GOT3 (cell line): ENCODE results near the gene ART1.

Source experiments
- DNase-seq: peaks from one replicate; lab custom pipeline; 2025; ENCODE audit warnings: mixed read lengths; lab: John Stamatoyannopoulos, UW

Gene ART1

DNA sequence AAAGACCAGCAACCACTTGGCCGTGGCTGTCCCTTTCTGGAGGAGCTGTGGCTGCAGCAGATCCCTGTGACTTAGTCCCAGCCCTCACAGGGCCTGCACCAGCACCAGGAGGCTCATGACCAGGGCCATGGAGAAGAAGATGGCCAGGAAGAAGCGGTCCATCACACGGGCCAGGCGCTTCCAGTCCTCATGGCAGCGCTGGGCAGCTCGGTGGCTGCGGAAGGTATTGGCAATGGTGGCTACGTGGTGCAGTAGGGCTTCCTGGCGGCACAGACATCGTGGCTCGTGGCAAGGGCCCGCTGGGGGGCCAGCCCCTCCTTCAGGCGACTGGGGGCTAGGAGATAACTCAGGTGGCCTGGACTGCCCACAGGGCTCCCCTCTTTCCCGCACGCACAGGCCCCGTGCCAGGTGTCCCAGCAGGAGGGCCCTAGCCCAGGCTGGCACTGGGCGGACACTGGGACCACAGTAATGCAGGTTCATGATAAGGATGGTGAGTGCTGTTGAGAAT lies 21.1 kb downstream of the ART1 start:
- DNase-seq = no peak

- DNase-seq = no peak
Observed at GRCh38 chr11:3667149-3668035, 22.5 kb downstream of the ART1 start.

- DNase-seq = no peak
Observed at GRCh38 chr11:3669128-3669527, 24.2 kb downstream of the ART1 start.

DNA sequence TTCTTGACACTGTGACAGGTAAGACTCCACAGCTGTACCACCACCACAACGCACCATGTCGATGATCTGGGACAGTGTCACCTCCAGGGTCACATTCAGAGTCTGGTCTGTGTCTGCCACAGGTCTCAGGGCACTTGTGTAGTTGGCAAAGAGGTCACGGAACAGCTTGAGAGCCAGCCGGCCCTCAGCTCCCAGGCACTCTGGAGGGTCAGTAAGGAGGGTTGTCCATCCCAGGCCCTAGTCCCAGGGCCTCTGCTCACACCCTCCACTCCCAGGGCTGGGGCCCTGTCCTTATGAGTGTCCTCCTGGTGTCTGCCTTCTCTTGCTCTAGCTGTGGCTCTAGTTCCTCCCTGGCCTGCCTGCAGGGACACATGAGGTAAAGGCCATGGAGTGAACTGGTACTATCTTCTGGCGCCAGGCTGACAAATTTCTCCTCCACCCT lies 24.8 kb downstream of the ART1 start:
- no peak for DNase-seq

GRCh38 chr11:3671334-3672254 lies 26.7 kb downstream of the ART1 start, which contains the start of gene CHRNA10:
Gene CHRNA10, minus strand, starts transcription at chr11:3671384. Its CDS starts 72 bp downstream, at chr11:3671312.
- DNase-seq = no peak

DNA sequence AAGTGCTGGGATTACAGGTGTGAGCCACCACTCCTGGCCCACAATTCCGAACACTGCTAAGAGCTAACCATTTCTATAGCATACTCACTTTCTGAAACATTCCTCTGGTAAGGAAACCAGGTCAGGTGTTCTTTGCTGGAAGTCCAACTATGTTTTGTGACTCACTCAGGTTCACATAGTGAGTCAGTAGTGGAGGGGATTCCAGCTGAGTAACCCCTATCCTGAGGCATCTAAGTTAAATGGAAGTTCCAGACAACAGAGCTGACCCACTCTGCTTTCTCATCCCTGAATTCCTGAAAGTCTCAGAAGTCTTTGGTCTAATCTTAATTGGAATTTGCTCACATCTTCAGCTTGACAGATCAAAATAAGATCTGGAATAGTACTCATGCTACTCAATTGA lies 29.3 kb downstream of the ART1 start:
- no peak for DNase-seq

DNA sequence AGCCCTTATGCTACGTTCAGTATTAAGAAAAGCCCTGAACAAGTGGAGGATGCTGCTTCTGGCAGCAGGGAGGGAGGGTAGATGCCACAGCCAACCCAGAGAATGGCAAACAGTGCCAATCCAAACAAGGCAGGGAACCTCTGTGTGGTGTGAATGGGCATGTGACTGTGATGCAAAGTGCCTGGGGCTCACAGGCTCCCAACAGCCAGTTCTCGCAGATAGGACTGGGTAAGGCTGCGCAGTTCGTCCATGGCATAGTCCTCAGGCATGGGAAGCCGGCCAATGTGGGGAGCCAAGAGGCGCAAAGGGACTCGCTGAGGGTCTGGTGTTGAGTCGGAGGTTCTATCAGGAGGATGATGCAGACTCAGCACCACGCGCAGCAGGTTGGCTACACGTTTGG lies 31.0 kb downstream of the ART1 start:
- no peak for DNase-seq

- no peak for DNase-seq
Observed at GRCh38 chr11:3679077-3679476, 34.1 kb downstream of the ART1 start.

DNA sequence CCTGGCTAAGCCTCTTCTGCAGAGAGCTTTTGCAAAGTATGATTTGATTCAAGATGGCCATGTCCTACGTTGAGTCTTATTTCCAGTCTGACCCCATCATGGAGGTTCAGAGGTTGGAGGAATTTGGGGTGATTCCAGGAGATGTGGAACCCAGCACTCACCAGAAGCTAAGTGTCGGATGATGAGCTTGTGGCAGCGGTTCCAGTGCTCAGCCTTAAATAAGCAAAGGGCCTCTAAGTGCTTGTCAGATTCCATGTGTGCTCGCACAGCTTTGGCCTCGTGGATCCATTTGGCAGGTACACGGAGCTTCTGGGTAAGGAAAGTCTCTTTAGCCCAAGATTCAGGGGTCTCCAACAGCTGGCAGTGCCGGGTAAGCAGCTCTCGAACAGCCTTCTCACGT lies 38.1 kb downstream of the ART1 start:
- no peak for DNase-seq

DNA sequence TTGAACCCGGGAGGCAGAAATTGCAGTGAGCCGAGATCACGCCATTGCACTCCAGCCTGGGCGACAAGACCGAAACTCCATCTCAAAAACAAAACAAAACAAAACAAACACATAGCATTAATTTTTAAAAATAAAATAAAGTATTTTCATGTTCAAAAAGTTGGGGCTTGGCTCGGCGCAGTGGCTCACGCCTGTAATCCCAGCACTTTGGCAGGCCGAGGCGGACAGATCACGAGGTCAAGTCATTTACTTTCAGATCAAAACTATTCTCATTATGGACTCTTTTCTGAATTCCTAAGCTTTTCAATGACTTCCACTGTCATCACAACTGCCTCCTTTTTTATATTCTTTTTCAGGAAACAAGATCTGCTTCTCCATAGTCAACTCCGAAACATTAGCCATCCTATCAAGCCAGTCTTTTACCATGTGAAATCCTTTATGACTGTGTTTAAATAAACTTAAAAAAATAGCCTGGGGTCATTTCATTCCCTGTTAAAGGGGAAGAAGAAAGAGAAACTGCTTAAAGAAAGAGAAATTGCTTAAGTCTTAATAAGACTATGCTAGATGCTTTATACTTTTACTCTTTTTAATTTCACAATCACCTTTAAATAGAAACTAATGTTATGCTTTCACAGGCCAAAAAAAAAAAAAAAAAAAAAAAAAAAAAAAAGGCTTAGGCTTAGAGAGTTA lies 39.3 kb downstream of the ART1 start:
- DNase-seq = no peak

DNA sequence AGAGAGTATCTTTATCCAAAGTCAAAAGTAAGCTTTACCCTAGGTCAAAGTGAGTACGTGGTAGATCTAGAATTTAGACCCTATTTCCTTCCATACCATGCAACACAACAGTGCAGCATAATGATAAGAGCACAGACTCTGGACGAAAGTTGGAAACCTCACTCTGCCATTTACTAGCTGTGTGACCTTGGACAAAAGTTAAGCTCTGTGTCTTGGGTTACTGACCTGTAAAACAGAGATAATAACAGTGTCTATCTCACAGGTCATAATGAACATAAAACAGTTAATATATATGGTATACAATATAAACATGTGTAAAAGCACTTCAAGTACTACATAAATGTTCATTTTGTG lies 39.9 kb downstream of the ART1 start:
- DNase-seq = no peak

DNA sequence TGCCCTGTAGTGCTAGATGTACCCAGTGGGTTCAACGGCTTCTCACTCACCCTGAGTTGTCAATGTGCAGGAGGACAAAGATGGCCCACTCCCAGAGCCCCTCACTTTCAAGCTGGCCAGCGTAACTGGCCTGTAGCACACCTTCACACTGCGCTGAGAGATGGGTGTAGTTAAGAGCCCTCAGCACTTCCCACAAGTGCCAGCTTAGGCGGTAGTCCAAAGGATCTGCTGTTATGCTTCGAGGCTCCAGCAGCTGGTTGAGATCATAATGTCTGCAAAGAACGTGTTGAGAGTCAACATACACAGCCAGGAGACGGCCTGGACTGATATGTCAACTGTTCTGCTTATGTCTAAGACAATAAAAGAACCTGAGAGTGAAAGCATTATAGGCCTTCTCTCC lies 41.0 kb downstream of the ART1 start:
- no peak for DNase-seq

GRCh38 chr11:3686751-3687150 lies 41.8 kb downstream of the ART1 start:
- no peak for DNase-seq

GRCh38 chr11:3700410-3700809 lies 55.5 kb downstream of the ART1 start:
- DNase-seq = no peak

DNA sequence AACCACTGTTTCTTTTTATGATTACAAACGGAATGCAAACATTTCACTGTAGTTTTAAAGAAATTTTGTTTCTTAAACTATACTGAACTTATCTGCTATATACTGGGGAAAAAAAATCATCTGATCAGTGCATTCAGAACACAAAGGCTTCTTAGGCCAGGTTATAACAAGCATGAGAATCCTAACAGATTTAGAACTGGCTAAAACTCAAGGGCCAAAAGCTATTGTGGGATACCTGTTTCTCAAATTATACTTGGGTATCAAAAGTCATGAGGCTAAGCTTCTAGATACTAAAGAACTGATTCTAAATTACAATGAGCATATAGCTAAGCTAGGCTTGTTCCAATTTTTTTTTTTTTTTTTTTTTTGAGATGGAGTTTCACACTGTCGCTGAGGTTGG lies 56.0 kb downstream of the ART1 start:
- DNase-seq = no peak

GRCh38 chr11:3703383-3703782 lies 58.5 kb downstream of the ART1 start:
- no peak for DNase-seq

DNA sequence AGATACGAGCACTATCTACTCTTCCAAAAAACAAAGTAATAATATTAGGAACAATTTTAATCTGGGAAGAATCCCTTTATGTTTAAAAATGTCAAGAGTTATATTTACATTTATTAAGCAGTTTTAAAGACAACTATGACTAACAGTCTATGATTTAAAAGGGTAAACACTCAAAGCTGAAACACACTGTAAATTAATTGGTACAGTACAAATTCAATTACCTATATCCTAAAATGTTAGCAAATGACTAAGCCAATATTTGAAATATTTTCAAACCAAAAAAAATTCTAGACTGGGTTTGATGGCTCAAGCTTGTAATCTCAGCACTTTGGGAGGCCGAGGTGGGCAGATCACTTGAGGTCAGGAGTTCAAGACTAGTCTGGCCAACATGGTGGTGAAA lies 62.2 kb downstream of the ART1 start:
- DNase-seq = no peak

DNA sequence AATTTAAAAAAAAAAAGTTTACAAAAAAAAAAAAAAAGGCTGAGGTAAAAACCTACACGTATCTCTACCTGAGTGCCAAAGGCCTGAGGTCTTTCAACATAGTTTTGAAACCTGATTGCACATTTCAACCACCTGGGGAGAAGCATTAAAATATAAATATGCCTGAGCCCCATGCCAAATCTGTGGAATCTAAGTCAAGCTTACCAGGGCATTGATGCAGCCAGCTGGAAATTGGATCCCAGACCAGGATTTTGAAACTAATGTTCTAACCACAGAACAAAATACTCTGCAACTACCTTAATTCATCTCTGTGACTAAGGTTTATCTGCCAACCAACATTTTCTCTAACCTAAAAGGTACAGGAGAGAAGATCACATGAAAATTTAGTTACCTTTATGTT lies 65.0 kb downstream of the ART1 start:
- no peak for DNase-seq

DNA sequence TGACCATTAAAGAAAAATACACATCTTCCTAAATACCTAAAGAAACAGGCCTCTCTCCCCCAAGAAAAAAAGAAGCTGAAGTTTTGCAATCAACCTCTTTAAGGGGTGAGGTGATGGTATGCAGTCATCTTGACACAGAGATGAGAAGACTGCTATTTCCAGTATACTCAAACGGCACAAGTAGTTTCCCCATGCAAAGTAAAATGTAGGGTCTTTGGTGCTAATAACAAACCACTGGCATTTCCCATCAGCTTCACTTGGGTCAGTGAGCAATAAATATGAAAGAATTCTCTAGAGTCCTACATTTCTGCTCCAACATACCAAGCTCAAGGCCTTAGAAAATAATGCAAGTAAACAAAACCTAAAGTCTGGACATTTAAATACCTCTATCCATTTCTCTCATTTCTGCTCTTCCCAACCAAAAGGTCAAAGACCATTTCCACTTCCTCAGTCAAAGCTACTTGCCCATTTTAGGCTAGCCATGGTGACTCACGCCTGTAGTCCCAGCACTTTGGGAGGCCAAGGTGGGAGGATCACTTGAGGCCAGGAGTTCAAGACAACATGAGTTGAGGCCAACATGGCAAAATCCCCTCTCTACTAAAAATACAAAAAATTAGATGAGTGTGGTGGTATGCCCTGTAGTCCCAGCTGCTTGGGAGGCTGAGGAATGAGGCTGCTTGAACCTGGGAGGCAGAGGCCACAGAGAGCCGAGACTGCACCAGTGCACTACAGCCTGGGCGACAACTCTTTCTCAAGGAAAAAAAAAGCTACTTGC lies 65.7 kb downstream of the ART1 start:
- DNase-seq = no peak

GRCh38 chr11:3712274-3712673 lies 67.3 kb downstream of the ART1 start:
- DNase-seq = no peak
